H9 (cell line): Measurements from ENCODE around the gene ZBP1. TPM values are rescaled to one million over a fixed set of nuclear protein-coding genes. Genes with fewer than 3 reads are reported as not detected.
A peak's percentile ranks its signal among the peaks of the same experiment; 100 is the strongest.

Experiments
- DNase-seq: peaks from one replicate; pipeline ENCODE4 v3.0.0-alpha.2; 2017
- H2AFZ ChIP-seq: one replicate; pipeline ENCODE4 v1.6.1; 2013; ENCODE audit warnings: mild to moderate bottlenecking, low read length, control low read depth, moderate library complexity
- H2AK5ac ChIP-seq: 2 replicates; pipeline ENCODE4 v1.6.1; 2013; ENCODE audit warnings: low read length, control low read depth, mixed read lengths; ENCODE audit not compliant: insufficient read length
- H2BK120ac ChIP-seq: one replicate; pipeline ENCODE4 v1.6.1; 2013; ENCODE audit warnings: low read depth, mild to moderate bottlenecking, low read length, control low read depth, inconsistent platforms; ENCODE audit not compliant: poor library complexity, severe bottlenecking
- H2BK12ac ChIP-seq: 2 replicates; pipeline ENCODE4 v1.6.1; 2013; ENCODE audit warnings: low read length, control low read depth, mixed read lengths, low read depth; ENCODE audit not compliant: insufficient read length
- H2BK15ac ChIP-seq: 2 replicates; pipeline ENCODE4 v1.6.1; 2013; ENCODE audit warnings: low read depth, low read length, control low read depth
- H2BK20ac ChIP-seq: one replicate; pipeline ENCODE4 v1.6.1; 2013; ENCODE audit warnings: low read depth, mild to moderate bottlenecking, low read length, control low read depth, inconsistent platforms; ENCODE audit not compliant: poor library complexity, severe bottlenecking
- H2BK5ac ChIP-seq: 2 replicates; pipeline ENCODE4 v1.6.1; 2013; ENCODE audit warnings: low read length, control low read depth, mixed read lengths; ENCODE audit not compliant: insufficient read length
- H3K14ac ChIP-seq: 2 replicates; pipeline ENCODE4 v1.6.1; 2013; ENCODE audit warnings: low read length, control low read depth; ENCODE audit not compliant: insufficient read depth
- H3K18ac ChIP-seq: 2 replicates; pipeline ENCODE4 v1.6.1; 2013; ENCODE audit warnings: low read depth, mild to moderate bottlenecking, mixed read lengths, low read length, control low read depth; ENCODE audit not compliant: insufficient read length
- H3K23ac ChIP-seq: 2 replicates; pipeline ENCODE4 v1.6.1; 2013; ENCODE audit warnings: low read length, control low read depth, mixed read lengths, low read depth; ENCODE audit not compliant: insufficient read length
- H3K23me2 ChIP-seq: 2 replicates; pipeline ENCODE4 v1.6.1; 2013; ENCODE audit warnings: low read depth, mild to moderate bottlenecking, mixed read lengths, low read length, control low read depth; ENCODE audit not compliant: insufficient read length, poor library complexity, severe bottlenecking
- H3K27ac ChIP-seq: 2 replicates; pipeline ENCODE4 v1.5.1; 2013; ENCODE audit warnings: low read length, control low read depth, mixed read lengths, low read depth; ENCODE audit not compliant: insufficient read length
- H3K27me3 ChIP-seq: 2 replicates; pipeline ENCODE4 v1.6.1; 2013; ENCODE audit warnings: low read length, control low read depth, inconsistent platforms; ENCODE audit not compliant: insufficient read depth
- H3K4ac ChIP-seq: 2 replicates; pipeline ENCODE4 v1.6.1; 2013; ENCODE audit warnings: low read depth, mild to moderate bottlenecking, control low read depth, inconsistent platforms, low read length, moderate library complexity
- H3K4me1 ChIP-seq: 2 replicates; pipeline ENCODE4 v1.6.1; 2013; ENCODE audit warnings: low read length, control low read depth, inconsistent platforms; ENCODE audit not compliant: insufficient read depth
- H3K4me2 ChIP-seq: 2 replicates; pipeline ENCODE4 v1.6.1; 2013; ENCODE audit warnings: low read length, control low read depth, mixed read lengths; ENCODE audit not compliant: insufficient read length, insufficient read depth
- H3K56ac ChIP-seq: 2 replicates; pipeline ENCODE4 v1.6.1; 2013; ENCODE audit warnings: low read depth, mild to moderate bottlenecking, mixed read lengths, low read length, control low read depth; ENCODE audit not compliant: insufficient read length
- H3K79me1 ChIP-seq: 2 replicates; pipeline ENCODE4 v1.6.1; 2013; ENCODE audit warnings: low read depth, mild to moderate bottlenecking, moderate library complexity, low read length, control low read depth, inconsistent platforms; ENCODE audit not compliant: insufficient read depth, poor library complexity, severe bottlenecking
- H3K79me2 ChIP-seq: 2 replicates; pipeline ENCODE4 v1.6.1; 2013; ENCODE audit warnings: low read length, control low read depth, inconsistent platforms; ENCODE audit not compliant: insufficient read depth
- H3K9ac ChIP-seq: 2 replicates; pipeline ENCODE4 v1.6.1; 2013; ENCODE audit warnings: low read length, control low read depth, mixed read lengths; ENCODE audit not compliant: insufficient read length; ENCODE audit errors: extremely low read depth
- H3K9me3 ChIP-seq: one replicate; pipeline ENCODE4 v1.6.1; 2013; ENCODE audit warnings: low read depth, low read length, inconsistent platforms; ENCODE audit not compliant: control insufficient read depth
- H3T11ph ChIP-seq: one replicate; pipeline ENCODE4 v1.6.1; 2013; ENCODE audit warnings: mild to moderate bottlenecking, low read length, control low read depth, inconsistent platforms
- H4K20me1 ChIP-seq: one replicate; pipeline ENCODE4 v1.6.1; 2013; ENCODE audit not compliant: control insufficient read depth, insufficient read length, insufficient read depth
- H4K5ac ChIP-seq: 2 replicates; pipeline ENCODE4 v1.6.1; 2013; ENCODE audit warnings: low read depth, mild to moderate bottlenecking, mixed read lengths, low read length, control low read depth; ENCODE audit not compliant: insufficient read length
- H4K8ac ChIP-seq: replicated peaks from 2 replicates; pipeline ENCODE4 v1.6.1; 2013; ENCODE audit warnings: low read length, control low read depth, mixed read lengths, low read depth; ENCODE audit not compliant: insufficient read length
- H4K91ac ChIP-seq: 2 replicates; pipeline ENCODE4 v1.6.1; 2013; ENCODE audit warnings: low read depth, mild to moderate bottlenecking, moderate library complexity, mixed read lengths, low read length, control low read depth; ENCODE audit not compliant: insufficient read length
- H3K27ac Mint-ChIP-seq, 3 experiments: 2 replicates in 2 of 3; 3 replicates in 1 of 3; pipeline ENCODE4 v1.8.0; 2020 to 2021; ENCODE audit warnings: mixed read lengths in 3 of 3, mild to moderate bottlenecking in 1 of 3, moderate library complexity in 1 of 3
- H3K27me3 Mint-ChIP-seq: 2 replicates; pipeline ENCODE4 v1.8.0; 2021; ENCODE audit warnings: low read depth, mild to moderate bottlenecking, moderate library complexity, mixed read lengths
- H3K36me3 Mint-ChIP-seq, 3 experiments: 2 replicates in 2 of 3; 3 replicates in 1 of 3; pipeline ENCODE4 v1.8.0; 2020 to 2021; ENCODE audit warnings: low read depth in 3 of 3, mixed read lengths in 3 of 3; ENCODE audit not compliant: insufficient read depth in 1 of 3
- H3K4me1 Mint-ChIP-seq, 2 experiments: 2 replicates each; pipeline ENCODE4 v1.8.0; 2020; ENCODE audit warnings: mixed read lengths in 2 of 2
- H3K4me3 Mint-ChIP-seq, 2 experiments: 2 replicates in 1 of 2; 3 replicates in 1 of 2; pipeline ENCODE4 v1.8.0; 2020 to 2021; ENCODE audit warnings: mild to moderate bottlenecking in 2 of 2, mixed read lengths in 2 of 2, moderate library complexity in 1 of 2
- H3K9me3 Mint-ChIP-seq, 2 experiments: 2 replicates in 1 of 2; 3 replicates in 1 of 2; pipeline ENCODE4 v1.8.0; 2020; ENCODE audit warnings: mild to moderate bottlenecking in 2 of 2, mixed read lengths in 2 of 2, moderate library complexity in 1 of 2
- WGBS: extraction: QIAGEN DNeasy Blood & Tissue Kit; methylation state at CpG from one replicate; pipeline ENCODE4 v1.1.7; 2013; ENCODE audit warnings: missing lambda C conversion rate, low lambda C conversion rate, mixed read lengths; ENCODE audit not compliant: insufficient read length; ENCODE audit errors: extremely low coverage; 5-methylcytosine and 5-hydroxymethylcytosine counted together
- total RNA-seq: library from RNA; stranded (reverse); gene quantifications from 2 replicates; pipeline ENCODE4 v1.2.1, GENCODE V29; 2021
- TF ChIP-seq, protein P1 (sequence below): fragments of 200-600 bp; sonication (generic); conservative IDR thresholded peaks from 3 replicates; pipeline ENCODE4 v1.8.0; 2021; ENCODE audit warnings: antibody characterized with exemption, mild to moderate bottlenecking

Gene ZBP1
- total RNA-seq, 1 experiment from 2014 or later: not detected

DNA sequence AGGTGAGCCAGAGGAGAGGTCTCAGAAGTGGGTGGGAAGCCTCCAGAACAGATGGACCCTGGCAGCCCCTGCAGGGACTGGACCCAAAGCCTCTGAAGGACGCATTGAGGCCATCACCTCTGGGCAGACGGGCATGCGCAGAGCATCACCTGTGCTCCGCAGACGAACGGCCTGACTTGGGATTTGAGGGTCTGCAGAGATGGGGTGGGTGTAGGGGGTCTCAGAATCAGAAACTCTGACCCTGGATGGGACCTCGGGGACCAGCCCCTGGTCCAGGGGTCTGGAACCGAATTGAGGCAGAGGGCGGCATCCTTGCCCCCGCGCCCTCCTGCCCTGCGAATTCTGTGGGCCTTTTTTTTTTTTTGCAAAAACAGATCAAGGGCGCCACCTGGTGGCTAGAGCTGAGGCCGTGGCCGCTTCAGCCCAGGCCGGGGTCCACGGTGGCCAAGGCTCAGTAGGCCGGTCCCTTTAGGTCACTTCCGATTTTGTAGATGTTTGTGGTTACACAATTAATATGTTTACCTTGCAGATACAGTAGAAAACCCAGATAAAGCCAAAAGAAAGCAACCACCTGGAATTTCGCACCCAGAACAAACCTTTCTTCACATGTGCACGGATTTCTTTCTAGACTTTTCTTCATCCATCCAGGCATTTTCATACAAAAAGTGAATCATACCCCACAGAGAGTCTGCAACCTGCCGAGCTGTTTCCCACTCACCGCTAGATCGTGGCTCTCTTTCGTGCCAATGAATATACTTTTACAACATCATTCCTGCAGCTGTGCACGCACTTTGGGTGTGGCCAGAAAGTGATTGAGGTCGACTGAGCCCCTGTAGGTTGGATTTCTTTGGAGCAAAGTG lies 25.9 kb downstream of the ZBP1 start:
- no peak overlapping the region for H3K27ac ChIP-seq
- no peak overlapping the region for H4K5ac ChIP-seq
- H3K23ac ChIP-seq: no peak overlapping the region
- no peak overlapping the region for H3T11ph ChIP-seq
- Mint-ChIP-seq H3K27ac (no peak overlapping the region), H3K4me3 (no peak overlapping the region), H3K27me3 (peaks cover 6% of the 10 kb centered on the region), H3K9me3 (no peaks in the 10 kb centered on the region), H3K4me1 (peaks cover 10 to 30% of the 10 kb centered on the region in 2 experiments), H3K36me3 (no peaks in the 10 kb centered on the region)
- no peak overlapping the region for H2BK15ac ChIP-seq
- H3K14ac ChIP-seq: no peak overlapping the region; the same call in 1 of the 2 replicates
- no peak overlapping the region for H2BK120ac ChIP-seq
- no peak overlapping the region for H2BK12ac ChIP-seq
- H4K91ac ChIP-seq: no peak overlapping the region
- no peaks in the 10 kb centered on the region for H3K79me1 ChIP-seq
- no peak overlapping the region for H3K4ac ChIP-seq
- H3K4me1 ChIP-seq: no peaks in the 10 kb centered on the region
- TF ChIP-seq, protein P1, sequence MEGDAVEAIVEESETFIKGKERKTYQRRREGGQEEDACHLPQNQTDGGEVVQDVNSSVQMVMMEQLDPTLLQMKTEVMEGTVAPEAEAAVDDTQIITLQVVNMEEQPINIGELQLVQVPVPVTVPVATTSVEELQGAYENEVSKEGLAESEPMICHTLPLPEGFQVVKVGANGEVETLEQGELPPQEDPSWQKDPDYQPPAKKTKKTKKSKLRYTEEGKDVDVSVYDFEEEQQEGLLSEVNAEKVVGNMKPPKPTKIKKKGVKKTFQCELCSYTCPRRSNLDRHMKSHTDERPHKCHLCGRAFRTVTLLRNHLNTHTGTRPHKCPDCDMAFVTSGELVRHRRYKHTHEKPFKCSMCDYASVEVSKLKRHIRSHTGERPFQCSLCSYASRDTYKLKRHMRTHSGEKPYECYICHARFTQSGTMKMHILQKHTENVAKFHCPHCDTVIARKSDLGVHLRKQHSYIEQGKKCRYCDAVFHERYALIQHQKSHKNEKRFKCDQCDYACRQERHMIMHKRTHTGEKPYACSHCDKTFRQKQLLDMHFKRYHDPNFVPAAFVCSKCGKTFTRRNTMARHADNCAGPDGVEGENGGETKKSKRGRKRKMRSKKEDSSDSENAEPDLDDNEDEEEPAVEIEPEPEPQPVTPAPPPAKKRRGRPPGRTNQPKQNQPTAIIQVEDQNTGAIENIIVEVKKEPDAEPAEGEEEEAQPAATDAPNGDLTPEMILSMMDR: peak; percentile 85
- peak; percentile 62 for DNase-seq
- H3K79me2 ChIP-seq: no peaks in the 10 kb centered on the region
- no peak overlapping the region for H3K9ac ChIP-seq
- H2BK5ac ChIP-seq: no peak overlapping the region
- H3K56ac ChIP-seq: no peak overlapping the region
- H4K20me1 ChIP-seq: no peaks in the 10 kb centered on the region
- H3K18ac ChIP-seq: no peak overlapping the region
- H2AFZ ChIP-seq: no peak overlapping the region
- no peaks in the 10 kb centered on the region for H3K23me2 ChIP-seq
- no peak overlapping the region for H2AK5ac ChIP-seq
- H3K9me3 ChIP-seq: no peaks in the 10 kb centered on the region
- no peak overlapping the region for H2BK20ac ChIP-seq
- WGBS: no CpG with 5 or more reads among the region's 27 CpGs
- no peak overlapping the region for H3K4me2 ChIP-seq
- H4K8ac ChIP-seq: no peak overlapping the region
- H3K27me3 ChIP-seq: no peaks in the 10 kb centered on the region
